ENCODE data around the gene PRKG2.

GRCh38 chr4:81137894-81138293 lies 77.1 kb downstream of the PRKG2 start:
- TF ChIP-seq, protein P1, sequence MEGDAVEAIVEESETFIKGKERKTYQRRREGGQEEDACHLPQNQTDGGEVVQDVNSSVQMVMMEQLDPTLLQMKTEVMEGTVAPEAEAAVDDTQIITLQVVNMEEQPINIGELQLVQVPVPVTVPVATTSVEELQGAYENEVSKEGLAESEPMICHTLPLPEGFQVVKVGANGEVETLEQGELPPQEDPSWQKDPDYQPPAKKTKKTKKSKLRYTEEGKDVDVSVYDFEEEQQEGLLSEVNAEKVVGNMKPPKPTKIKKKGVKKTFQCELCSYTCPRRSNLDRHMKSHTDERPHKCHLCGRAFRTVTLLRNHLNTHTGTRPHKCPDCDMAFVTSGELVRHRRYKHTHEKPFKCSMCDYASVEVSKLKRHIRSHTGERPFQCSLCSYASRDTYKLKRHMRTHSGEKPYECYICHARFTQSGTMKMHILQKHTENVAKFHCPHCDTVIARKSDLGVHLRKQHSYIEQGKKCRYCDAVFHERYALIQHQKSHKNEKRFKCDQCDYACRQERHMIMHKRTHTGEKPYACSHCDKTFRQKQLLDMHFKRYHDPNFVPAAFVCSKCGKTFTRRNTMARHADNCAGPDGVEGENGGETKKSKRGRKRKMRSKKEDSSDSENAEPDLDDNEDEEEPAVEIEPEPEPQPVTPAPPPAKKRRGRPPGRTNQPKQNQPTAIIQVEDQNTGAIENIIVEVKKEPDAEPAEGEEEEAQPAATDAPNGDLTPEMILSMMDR (IDR thresholded peaks at IDR 0.05; ENCODE audit: low read depth, low read length, missing input control) = no peak
- TF ChIP-seq, protein P2, sequence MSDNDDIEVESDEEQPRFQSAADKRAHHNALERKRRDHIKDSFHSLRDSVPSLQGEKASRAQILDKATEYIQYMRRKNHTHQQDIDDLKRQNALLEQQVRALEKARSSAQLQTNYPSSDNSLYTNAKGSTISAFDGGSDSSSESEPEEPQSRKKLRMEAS (IDR thresholded peaks at IDR 0.05) = no peak
- TF ChIP-seq EGR1 (IDR thresholded peaks at IDR 0.05; ENCODE audit: low read depth in 2 of 2) (no peak), NR2F2 (IDR thresholded peaks at IDR 0.05) (no peak), TAF1 (conservative IDR thresholded peaks at IDR 0.05) (no peak)
